Adrenal gland (tissue), 5 donors: ENCODE data around the gene MSMB.

ENCODE experiments used
- CTCF ChIP-seq, 6 experiments: fragments of 450-650 bp in 4 of 6; fragments of 200-600 bp in 2 of 6; sonication (generic) in 1 of 6; IDR thresholded peaks; 1 replicate in 5 of 6; 2 replicates in 1 of 6; pipeline versions ENCODE4 v1.5.1 to v1.8.0; 2016 to 2021; ENCODE audit warnings: antibody characterized with exemption in 6 of 6, mild to moderate bottlenecking in 2 of 6, moderate library complexity in 1 of 6
- POLR2A ChIP-seq, 2 donors: fragments of 450-650 bp; IDR thresholded peaks; one replicate each; pipeline ENCODE4 v1.6.1; 2017; ENCODE audit warnings: antibody characterized with exemption in 2 of 2, mild to moderate bottlenecking in 2 of 2, moderate library complexity in 1 of 2
- donor health status: DM: no; HTN: no; CAD: no.

GRCh38 chr10:46075869-46076268, 29.8 kb upstream of the MSMB start:
- TF ChIP-seq CTCF (IDR thresholded peaks at IDR 0.05) = no peak
- TF ChIP-seq POLR2A (IDR thresholded peaks at IDR 0.05) = no peak
